ENCODE measurements around the gene OR6J1. TPM values are rescaled to one million over a fixed set of nuclear protein-coding genes. Genes with fewer than 3 reads are reported as not detected.
"Not testable (repeated sequence)": the region's sequence is repeated elsewhere in the genome, so short reads cannot be mapped to it uniquely, and the experiment has no call there.

The OR6J1 gene
- polyA plus RNA-seq, 4 donors, result 0.07 to 0.43 (median 0.18) TPM

GRCh38 chr14:22651586-22651985, 7.4 kb upstream of the OR6J1 start:
- no peak for DNase-seq (ENCODE audit: low read depth in 4 of 4, low spot score in 3 of 4)

GRCh38 chr14:22650960-22651521, 6.9 kb upstream of the OR6J1 start:
- DNase-seq (ENCODE audit: low read depth in 4 of 4, low spot score in 3 of 4), result no peak

GRCh38 chr14:22650046-22650739, 6.0 kb upstream of the OR6J1 start:
- no peak for DNase-seq (ENCODE audit: low read depth in 4 of 4, low spot score in 3 of 4)

GRCh38 chr14:22648506-22648905, 4.4 kb upstream of the OR6J1 start:
- DNase-seq (ENCODE audit: low read depth in 4 of 4, low spot score in 3 of 4), result no peak

- DNase-seq (ENCODE audit: low read depth in 4 of 4, low spot score in 3 of 4), result no peak
Measured at GRCh38 chr14:22646570-22647254, 2.6 kb upstream of the OR6J1 start.

GRCh38 chr14:22641846-22642245, 2.3 kb downstream of the OR6J1 start:
- DNase-seq (ENCODE audit: low read depth in 4 of 4, low spot score in 3 of 4), result no peak

- DNase-seq (ENCODE audit: low read depth in 4 of 4, low spot score in 3 of 4), result no peak
Measured at GRCh38 chr14:22640192-22640591, 4.0 kb downstream of the OR6J1 start.

GRCh38 chr14:22635980-22636379, 8.2 kb downstream of the OR6J1 start:
- DNase-seq (ENCODE audit: low read depth in 4 of 4, low spot score in 3 of 4), result not testable (repeated sequence)

GRCh38 chr14:22634233-22634900, 9.8 kb downstream of the OR6J1 start:
- DNase-seq (ENCODE audit: low read depth in 4 of 4, low spot score in 3 of 4), result no peak

- DNase-seq (ENCODE audit: low read depth in 4 of 4, low spot score in 3 of 4), result no peak
Measured at GRCh38 chr14:22630486-22630885, 13.7 kb downstream of the OR6J1 start.

GRCh38 chr14:22630066-22630465, 14.1 kb downstream of the OR6J1 start:
- no peak for DNase-seq (ENCODE audit: low read depth in 4 of 4, low spot score in 3 of 4)

- DNase-seq (ENCODE audit: low read depth in 4 of 4, low spot score in 3 of 4), result no peak
Measured at GRCh38 chr14:22629361-22629760, 14.8 kb downstream of the OR6J1 start.

- DNase-seq (ENCODE audit: low read depth in 4 of 4, low spot score in 3 of 4), result no peak
Measured at GRCh38 chr14:22627506-22628263, 16.5 kb downstream of the OR6J1 start.

- no peak for DNase-seq (ENCODE audit: low read depth in 4 of 4, low spot score in 3 of 4)
Measured at GRCh38 chr14:22626590-22626989, 17.6 kb downstream of the OR6J1 start.

- DNase-seq (ENCODE audit: low read depth in 4 of 4, low spot score in 3 of 4), result no peak
Measured at GRCh38 chr14:22623047-22623446, 21.1 kb downstream of the OR6J1 start.

- no peak for DNase-seq (ENCODE audit: low read depth in 4 of 4, low spot score in 3 of 4)
Measured at GRCh38 chr14:22622255-22622654, 21.9 kb downstream of the OR6J1 start.

- not testable (repeated sequence) for DNase-seq (ENCODE audit: low read depth in 4 of 4, low spot score in 3 of 4)
Measured at GRCh38 chr14:22615765-22616164, 28.4 kb downstream of the OR6J1 start.

GRCh38 chr14:22614240-22614799, 29.8 kb downstream of the OR6J1 start:
- peak; percentile 65 to 79 (median 73) for DNase-seq (ENCODE audit: low read depth in 4 of 4, low spot score in 3 of 4)

- no peak for DNase-seq (ENCODE audit: low read depth in 4 of 4, low spot score in 3 of 4)
Measured at GRCh38 chr14:22613736-22614239, 30.4 kb downstream of the OR6J1 start.

GRCh38 chr14:22613106-22613695, 31.0 kb downstream of the OR6J1 start:
- no peak for DNase-seq (ENCODE audit: low read depth in 4 of 4, low spot score in 3 of 4)
